BJ (cell line): ENCODE data around the gene MFSD6L. TPM values are rescaled to one million over a fixed set of nuclear protein-coding genes. Genes with fewer than 3 reads are reported as not detected.

ENCODE experiments used
- CTCF ChIA-PET: fragments of 350-600 bp; formaldehyde crosslinking; extraction: SDS; loops from one replicate; lab custom pipeline; 2021; ENCODE audit warnings: antibody characterized with exemption, inconsistent platforms; lab: Yijun Ruan, JAX
- POLR2A ChIA-PET: fragments of 300-600 bp; sonication (Branson Sonifier 250); formaldehyde crosslinking; extraction: SDS; loops from one replicate; lab custom pipeline; 2021; ENCODE audit warnings: antibody characterized with exemption; lab: Charles Lee
- DNase-seq: peaks from one replicate; pipeline ENCODE4 v3.0.0-alpha.2; 2011; ENCODE audit warnings: low read depth
- H3K27me3 ChIP-seq: 2 replicates; pipeline ENCODE4 v1.6.0; 2011; ENCODE audit warnings: low read length; ENCODE audit not compliant: control insufficient read depth, insufficient read depth
- H3K36me3 ChIP-seq: 2 replicates; pipeline ENCODE4 v1.5.1; 2011; ENCODE audit warnings: low read length; ENCODE audit not compliant: control insufficient read depth, insufficient read depth
- H3K4me3 ChIP-seq: 2 replicates; pipeline ENCODE4 v1.5.1; 2011; ENCODE audit warnings: low read depth, mild to moderate bottlenecking, control low read depth, low read length
- CTCF ChIP-seq: IDR thresholded peaks from 2 replicates; pipeline ENCODE4 v1.5.1; 2011; ENCODE audit warnings: low read depth, mild to moderate bottlenecking, control low read depth, inconsistent platforms, low read length, moderate library complexity; ENCODE audit not compliant: insufficient read depth
- polyA plus RNA-seq: library from polyadenylated mRNA; depleted of rRNA; stranded (reverse); fragments of >200 nt; gene quantifications from 2 replicates; pipeline ENCODE4 v1.2.3, GENCODE V29; 2011

MFSD6L gene
- polyA plus RNA-seq, 1 experiment: not detected

DNA sequence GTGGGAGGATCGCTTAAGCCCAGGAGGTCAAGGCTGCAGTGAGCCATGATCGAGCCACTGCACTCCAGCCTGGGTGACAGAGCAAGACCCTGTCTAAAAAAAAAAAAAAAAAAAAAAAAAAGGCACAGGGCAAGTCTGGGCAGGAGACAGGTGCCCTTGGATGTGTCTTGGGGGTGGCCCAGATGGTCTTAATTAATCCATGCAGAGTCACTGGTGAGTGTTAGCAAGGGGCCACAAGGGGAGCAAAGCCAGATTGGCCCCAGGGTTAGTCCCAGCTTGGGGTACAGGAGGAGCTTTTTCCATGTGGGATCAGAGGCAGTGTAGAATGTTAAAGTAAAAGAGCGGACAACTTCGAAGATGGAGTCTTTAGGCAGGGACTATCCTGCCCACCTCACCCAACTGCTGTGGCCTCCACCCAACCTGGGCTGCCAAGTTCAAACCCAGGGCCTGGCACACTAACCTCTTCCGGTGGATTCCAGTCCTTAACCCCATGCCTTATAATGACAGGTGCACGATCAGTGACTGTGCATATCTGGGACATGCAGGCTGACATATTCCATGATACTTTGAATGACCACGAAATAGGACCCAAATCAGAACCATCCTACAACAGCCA is 32.2 kb upstream of the MFSD6L start:
- H3K27me3 ChIP-seq: no peaks in the 10 kb centered on the region
- CTCF ChIA-PET: no interaction called here

GRCh38 chr17:8830141-8830540 is 31.0 kb upstream of the MFSD6L start:
- POLR2A ChIA-PET: no interaction called here
- no peak for TF ChIP-seq CTCF
- Histone ChIP-seq H3K36me3 (no peaks in the 10 kb centered on the region), H3K27me3 (no peaks in the 10 kb centered on the region), H3K4me3 (no peak overlapping the region)
- CTCF ChIA-PET: no interaction called here
- no peak for DNase-seq

More for the DNA sequence above, 32.2 kb upstream of the MFSD6L start:
- no peak for DNase-seq
- TF ChIP-seq CTCF: no peak
- no peaks in the 10 kb centered on the region for H3K36me3 ChIP-seq
- no peak overlapping the region for H3K4me3 ChIP-seq
- POLR2A ChIA-PET: no interaction called here

GRCh38 chr17:8829036-8829941 is 30.1 kb upstream of the MFSD6L start:
- Histone ChIP-seq H3K27me3 (no peaks in the 10 kb centered on the region), H3K36me3 (no peaks in the 10 kb centered on the region), H3K4me3 (no peak overlapping the region)
- DNase-seq: no peak
- ChIA-PET POLR2A (no interaction called here), CTCF (no interaction called here)
- no peak for TF ChIP-seq CTCF

DNA sequence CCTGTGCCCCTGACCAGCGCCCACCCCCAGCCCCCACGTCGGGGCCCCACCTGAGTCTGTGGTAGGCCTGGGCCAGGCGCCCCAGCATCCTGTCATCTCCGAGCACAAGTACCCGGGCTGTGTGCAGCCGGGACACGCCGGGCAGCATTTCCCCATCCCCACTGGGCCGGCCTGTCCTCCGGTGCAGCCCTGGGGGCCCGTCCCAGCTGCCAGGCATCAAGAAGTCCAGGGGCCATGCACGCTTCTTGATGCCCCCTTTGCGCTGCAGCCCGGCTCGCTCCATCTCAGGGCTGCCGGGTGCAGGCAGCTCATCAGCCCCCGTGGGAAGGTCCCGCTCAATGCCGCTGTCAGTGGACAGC is 29.3 kb upstream of the MFSD6L start:
- Histone ChIP-seq H3K4me3 (no peak overlapping the region), H3K27me3 (no peaks in the 10 kb centered on the region), H3K36me3 (no peaks in the 10 kb centered on the region)
- CTCF ChIA-PET: no interaction called here
- no peak for TF ChIP-seq CTCF
- POLR2A ChIA-PET: no interaction called here
- DNase-seq: no peak

- Histone ChIP-seq H3K27me3 (no peaks in the 10 kb centered on the region), H3K4me3 (no peak overlapping the region), H3K36me3 (no peaks in the 10 kb centered on the region)
- ChIA-PET CTCF (no interaction called here), POLR2A (no interaction called here)
- no peak for DNase-seq
- no peak for TF ChIP-seq CTCF
Observed at GRCh38 chr17:8826808-8827435, 27.8 kb upstream of the MFSD6L start.
